ENCODE results near the gene OVCA2.

The OVCA2 gene

DNA sequence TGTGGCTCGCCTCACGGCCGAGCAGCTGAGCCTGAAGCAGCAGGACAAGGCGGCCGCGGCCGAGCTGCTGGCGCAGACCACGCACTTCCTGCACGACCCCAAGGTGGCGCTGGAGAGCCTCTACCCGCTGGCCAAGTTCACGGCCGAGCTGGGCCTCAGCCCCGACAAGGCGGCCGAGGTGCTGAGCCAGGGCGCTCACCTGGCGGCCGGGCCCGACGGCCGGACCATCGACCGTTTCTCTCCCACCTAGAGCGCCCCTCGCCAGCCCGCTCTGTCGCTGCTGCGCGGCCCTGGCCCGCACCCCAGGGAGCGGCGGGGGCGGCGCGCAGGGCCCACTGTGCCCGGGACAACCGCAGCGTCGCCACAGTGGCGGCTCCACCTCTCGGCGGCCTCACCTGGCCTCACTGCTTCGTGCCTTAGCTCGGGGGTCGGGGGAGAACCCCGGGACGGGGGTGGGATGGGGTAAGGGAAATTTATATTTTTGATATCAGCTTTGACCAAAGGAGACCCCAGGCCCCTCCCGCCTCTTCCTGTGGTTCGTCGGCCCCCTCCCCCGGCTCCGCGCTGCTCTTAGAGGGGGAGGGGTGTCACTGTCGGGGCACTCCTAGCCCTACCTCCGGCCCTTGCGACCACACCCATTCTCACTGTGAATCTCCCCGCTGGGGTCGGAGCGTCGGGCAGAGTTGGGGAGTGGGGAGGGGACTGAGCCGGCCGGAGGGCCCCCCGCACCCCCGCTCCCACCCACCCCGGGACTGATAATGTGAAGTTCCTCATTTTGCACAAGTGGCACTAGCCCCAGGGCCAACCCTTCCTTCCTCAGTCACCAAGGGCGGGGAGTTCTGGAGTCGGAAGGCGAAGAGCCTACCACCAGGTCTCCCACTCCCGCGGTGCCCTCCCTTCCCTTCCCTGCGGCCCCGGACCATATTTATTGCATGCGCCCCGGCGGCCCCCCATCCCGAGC, 17.0 kb downstream of the OVCA2 start:
- no peak for TF ChIP-seq POLR2A (IDR thresholded peaks at IDR 0.05; ENCODE audit: low read depth, low read length)
- DNase-seq (ENCODE audit: insufficient read length, low spot score) (peak; percentile 68), FAIRE-seq (no peak)

DNA sequence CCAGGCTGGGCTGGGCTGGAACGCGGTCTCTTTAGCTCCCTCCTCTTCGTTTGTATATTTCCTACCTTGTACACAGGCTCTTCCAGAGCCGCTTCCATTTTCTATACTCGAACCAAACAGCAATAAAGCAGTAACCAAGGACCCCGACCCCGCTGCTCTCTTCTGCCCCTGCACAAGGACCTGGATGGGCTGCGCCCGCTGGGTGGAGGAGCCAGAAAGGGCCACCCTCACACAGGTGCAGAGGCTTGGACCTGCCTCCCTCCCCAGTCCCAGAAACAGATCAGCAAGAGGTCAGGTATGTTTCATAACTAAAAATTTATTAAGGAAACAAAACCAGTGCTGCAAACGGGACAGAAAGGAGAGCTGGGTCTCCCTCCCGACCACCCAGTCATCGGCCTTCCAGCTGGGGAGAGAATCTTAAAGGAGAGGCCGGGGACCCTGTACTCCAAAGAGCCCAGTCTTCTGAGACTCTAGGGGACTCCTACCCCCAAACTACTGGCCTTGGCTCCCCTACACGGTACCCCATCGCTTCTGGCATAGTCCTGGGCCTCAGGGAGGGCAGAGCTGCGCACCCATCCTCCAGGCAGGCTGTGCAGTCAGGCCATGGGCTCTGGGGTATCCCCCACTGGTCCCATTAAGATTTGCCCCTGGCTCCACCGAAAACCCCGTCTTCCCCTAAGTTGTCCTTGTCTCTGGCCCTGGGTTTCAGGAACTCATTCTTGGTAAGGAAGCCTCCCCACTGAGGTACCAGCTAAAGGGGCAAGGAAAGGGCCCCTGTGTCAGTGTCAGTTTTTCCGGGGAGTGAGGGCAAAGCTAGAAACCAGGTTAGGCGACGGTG, 17.9 kb downstream of the OVCA2 start:
- FAIRE-seq: no peak
- TF ChIP-seq POLR2A (IDR thresholded peaks at IDR 0.05; ENCODE audit: low read depth, low read length): no peak
- no peak for DNase-seq (ENCODE audit: insufficient read length, low spot score)

- FAIRE-seq: no peak
- no peak for DNase-seq (ENCODE audit: insufficient read length, low spot score)
- no peak for TF ChIP-seq POLR2A (IDR thresholded peaks at IDR 0.05; ENCODE audit: low read depth, low read length)
Observed at GRCh38 chr17:2060385-2060658, 18.5 kb downstream of the OVCA2 start.

DNA sequence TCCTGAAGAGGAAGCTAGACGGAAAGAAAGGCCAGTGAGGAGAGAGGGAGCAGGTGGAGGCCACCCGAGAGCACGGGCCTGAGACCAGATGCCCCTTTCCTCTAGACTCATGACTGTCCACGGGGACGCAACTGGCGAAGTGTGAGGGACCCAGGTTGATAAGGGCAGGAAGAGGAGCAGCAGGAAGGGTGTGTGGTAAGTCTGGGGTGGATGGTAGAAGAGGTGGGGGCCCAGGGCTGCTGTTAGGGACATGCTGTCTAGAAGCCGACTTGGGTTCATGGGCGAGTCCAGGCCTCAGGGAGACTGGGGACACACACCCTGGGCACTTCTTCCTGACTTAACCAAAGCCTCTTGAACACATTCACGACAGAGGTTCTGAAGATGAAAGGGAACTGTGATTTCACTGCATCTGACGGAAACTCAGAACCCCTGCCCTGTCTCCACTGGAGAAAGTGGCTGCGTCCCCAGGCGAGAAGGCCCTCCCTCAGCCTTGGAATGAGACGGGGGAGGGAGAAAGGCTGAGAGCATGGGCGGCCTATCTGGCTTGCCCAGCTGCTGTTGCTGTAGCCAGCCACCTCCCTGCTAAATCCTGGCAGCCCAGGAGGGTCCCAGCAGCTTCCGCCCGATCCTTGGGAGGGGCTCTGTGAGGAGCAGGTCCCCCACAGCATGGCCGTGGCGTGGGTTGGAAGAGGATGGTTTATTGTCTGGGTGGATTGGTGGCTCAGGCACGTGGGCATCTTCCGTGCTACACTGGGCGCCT, 19.0 kb downstream of the OVCA2 start:
- no peak for DNase-seq (ENCODE audit: insufficient read length, low spot score)
- FAIRE-seq: no peak
- no peak for TF ChIP-seq POLR2A (IDR thresholded peaks at IDR 0.05; ENCODE audit: low read depth, low read length)

GRCh38 chr17:2061441-2061958, 19.7 kb downstream of the OVCA2 start:
- DNase-seq (ENCODE audit: insufficient read length, low spot score) (no peak), FAIRE-seq (no peak)
- no peak for TF ChIP-seq POLR2A (IDR thresholded peaks at IDR 0.05; ENCODE audit: low read depth, low read length)

DNA sequence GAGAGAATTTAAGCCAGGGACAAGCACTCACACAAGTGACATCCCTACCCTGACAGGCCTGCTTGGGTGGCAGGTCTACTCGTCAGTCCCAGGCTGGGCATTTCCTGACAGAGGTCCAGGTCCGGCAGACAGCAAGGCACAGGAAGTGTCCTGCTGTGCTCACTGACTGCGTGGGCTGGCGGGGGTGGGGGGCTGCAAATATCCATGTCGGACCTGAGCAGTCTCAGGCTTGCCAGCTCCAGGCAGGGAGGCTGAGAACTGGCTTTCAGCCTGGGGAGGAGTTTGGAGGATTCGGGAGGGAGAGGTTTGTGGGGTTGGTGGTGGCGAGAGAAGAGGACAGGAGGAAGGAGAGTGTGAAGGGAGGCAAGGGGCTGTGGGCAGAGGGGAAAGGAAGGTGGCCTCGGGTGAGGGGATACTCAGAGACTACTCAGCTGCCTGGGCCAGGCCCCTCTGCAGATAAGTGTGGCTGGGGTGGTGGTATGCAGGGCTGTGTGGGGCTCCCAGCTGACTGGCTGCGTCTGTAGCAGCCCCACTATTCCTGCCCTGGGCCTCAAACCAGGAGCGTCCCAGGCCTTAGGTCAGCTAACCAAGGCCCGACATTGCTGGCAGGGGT, 20.9 kb downstream of the OVCA2 start:
- DNase-seq (ENCODE audit: insufficient read length, low spot score) (no peak), FAIRE-seq (no peak)
- no peak for TF ChIP-seq POLR2A (IDR thresholded peaks at IDR 0.05; ENCODE audit: low read depth, low read length)

- TF ChIP-seq POLR2A (IDR thresholded peaks at IDR 0.05; ENCODE audit: low read depth, low read length): no peak
- FAIRE-seq (no peak), DNase-seq (ENCODE audit: insufficient read length, low spot score) (no peak)
Observed at GRCh38 chr17:2063261-2064146, 21.7 kb downstream of the OVCA2 start.

- DNase-seq (ENCODE audit: insufficient read length, low spot score): no peak
- no peak for TF ChIP-seq POLR2A (IDR thresholded peaks at IDR 0.05; ENCODE audit: low read depth, low read length)
- no peak for FAIRE-seq
Observed at GRCh38 chr17:2064147-2064489, 22.3 kb downstream of the OVCA2 start.

DNA sequence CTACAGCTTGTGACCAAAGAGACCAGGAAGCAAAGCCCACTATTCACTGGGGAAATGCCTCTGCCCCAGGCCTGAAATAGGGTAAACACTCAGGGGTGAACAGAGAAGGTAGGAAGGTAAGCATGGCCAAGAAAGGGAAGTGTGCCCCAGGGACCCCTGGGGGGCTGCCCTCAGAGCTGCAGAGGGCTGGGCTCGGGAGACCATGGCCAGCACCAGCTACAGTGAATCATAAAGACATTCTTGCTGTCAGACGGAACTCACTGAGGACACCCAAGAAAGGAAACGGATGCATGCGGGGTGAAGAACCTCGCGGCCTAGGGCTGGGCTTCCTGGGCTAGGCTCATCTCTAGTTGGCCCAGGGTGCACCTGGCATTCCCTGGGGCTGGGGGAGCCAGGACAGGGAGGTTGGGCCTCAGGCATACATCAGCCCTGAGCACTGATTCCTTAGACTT, 22.7 kb downstream of the OVCA2 start:
- DNase-seq (ENCODE audit: insufficient read length, low spot score) (no peak), FAIRE-seq (no peak)
- no peak for TF ChIP-seq POLR2A (IDR thresholded peaks at IDR 0.05; ENCODE audit: low read depth, low read length)

DNA sequence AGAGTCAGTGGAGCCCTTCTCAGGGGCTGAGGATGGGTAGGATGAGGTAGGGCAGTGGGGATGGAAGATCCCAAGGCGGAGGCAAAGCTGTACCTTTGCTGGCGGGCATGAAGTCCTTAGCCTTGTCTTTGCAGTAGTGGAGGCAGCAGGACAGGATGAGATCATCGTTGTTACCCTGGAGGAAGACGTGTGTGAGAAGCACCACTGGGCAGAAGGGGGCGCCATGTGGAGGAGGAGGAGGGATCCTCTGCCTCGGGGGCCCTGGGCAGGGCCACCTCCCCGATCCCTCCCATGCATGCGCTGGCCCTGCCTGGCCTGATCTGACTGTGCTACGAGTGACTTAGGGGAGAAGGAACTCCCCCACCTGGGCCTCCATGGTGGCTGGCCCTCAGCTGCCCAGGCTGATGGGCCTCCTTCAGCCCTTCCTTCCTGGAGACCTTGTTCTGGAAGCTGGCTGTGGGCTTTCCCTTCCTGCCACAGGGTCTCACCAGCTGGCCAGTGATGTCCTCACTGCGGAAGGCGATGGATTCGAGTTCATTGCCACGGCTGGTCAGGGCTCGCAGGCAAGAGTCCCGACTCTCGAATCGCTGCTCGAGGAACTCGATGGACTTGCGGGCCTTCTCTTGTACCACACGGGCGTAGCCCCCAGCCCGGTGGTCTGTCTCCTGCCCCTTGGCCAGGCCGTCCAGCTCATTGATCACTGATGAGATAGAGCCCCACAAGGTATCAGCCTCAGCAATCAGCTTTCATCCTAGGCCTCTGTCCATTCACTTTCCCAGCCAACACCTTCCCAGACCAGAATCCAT, 23.4 kb downstream of the OVCA2 start:
- no peak for FAIRE-seq
- TF ChIP-seq POLR2A (IDR thresholded peaks at IDR 0.05; ENCODE audit: low read depth, low read length): no peak
- no peak for DNase-seq (ENCODE audit: insufficient read length, low spot score)

- no peak for TF ChIP-seq POLR2A (IDR thresholded peaks at IDR 0.05; ENCODE audit: low read depth, low read length)
- no peak for FAIRE-seq
Observed at GRCh38 chr17:2065949-2066400, 24.2 kb downstream of the OVCA2 start.

More at GRCh38 chr17:2065949-2066400, 24.2 kb downstream of the OVCA2 start:
- DNase-seq (ENCODE audit: insufficient read length, low spot score): no peak
